GM18909 (cell line): Measurements from ENCODE around the gene KCNMA1.

Experiments used
- ATAC-seq: cut with Tn5 transposase; IDR thresholded peaks from one replicate; pipeline ENCODE4 v1.9.1; 2021; ENCODE audit warnings: mild to moderate bottlenecking; ENCODE audit not compliant: unreplicated experiment, poor library complexity

The KCNMA1 gene

GRCh38 chr10:77436257-77436975, 201.2 kb downstream of the KCNMA1 start:
- ATAC-seq = no peak

GRCh38 chr10:77433546-77433945, 204.1 kb downstream of the KCNMA1 start:
- ATAC-seq = no peak

- ATAC-seq = no peak
Measured at GRCh38 chr10:77431980-77432797, 205.4 kb downstream of the KCNMA1 start.

GRCh38 chr10:77431209-77431611, 206.4 kb downstream of the KCNMA1 start:
- ATAC-seq = no peak

- no peak for ATAC-seq
Measured at GRCh38 chr10:77430530-77430929, 207.1 kb downstream of the KCNMA1 start.

GRCh38 chr10:77428691-77429395, 208.8 kb downstream of the KCNMA1 start:
- ATAC-seq = no peak

GRCh38 chr10:77424257-77424656, 213.4 kb downstream of the KCNMA1 start:
- ATAC-seq = no peak

- no peak for ATAC-seq
Measured at GRCh38 chr10:77422491-77423338, 214.9 kb downstream of the KCNMA1 start.

GRCh38 chr10:77421591-77421990, 216.0 kb downstream of the KCNMA1 start:
- ATAC-seq = no peak

GRCh38 chr10:77420947-77421523, 216.6 kb downstream of the KCNMA1 start:
- no peak for ATAC-seq

GRCh38 chr10:77419979-77420378, 217.6 kb downstream of the KCNMA1 start:
- ATAC-seq = no peak

GRCh38 chr10:77419056-77419455, 218.6 kb downstream of the KCNMA1 start:
- ATAC-seq = no peak

- ATAC-seq = no peak
Measured at GRCh38 chr10:77417806-77418640, 219.6 kb downstream of the KCNMA1 start.

GRCh38 chr10:77417359-77417758, 220.2 kb downstream of the KCNMA1 start:
- no peak for ATAC-seq

- ATAC-seq = no peak
Measured at GRCh38 chr10:77416311-77417135, 221.1 kb downstream of the KCNMA1 start.

GRCh38 chr10:77415313-77415960, 222.2 kb downstream of the KCNMA1 start:
- ATAC-seq = no peak

- no peak for ATAC-seq
Measured at GRCh38 chr10:77413231-77413630, 224.4 kb downstream of the KCNMA1 start.
